NCI-H748 (cell line): ENCODE results near the gene EXD3.
"Not testable (repeated sequence)": the region's sequence is repeated elsewhere in the genome, so short reads cannot be mapped to it uniquely, and the experiment has no call there.

ENCODE experiments used
- DNase-seq: peaks from one replicate; lab custom pipeline; 2025; ENCODE audit not compliant: unreplicated experiment; lab: John Stamatoyannopoulos, UW

Gene EXD3

DNA sequence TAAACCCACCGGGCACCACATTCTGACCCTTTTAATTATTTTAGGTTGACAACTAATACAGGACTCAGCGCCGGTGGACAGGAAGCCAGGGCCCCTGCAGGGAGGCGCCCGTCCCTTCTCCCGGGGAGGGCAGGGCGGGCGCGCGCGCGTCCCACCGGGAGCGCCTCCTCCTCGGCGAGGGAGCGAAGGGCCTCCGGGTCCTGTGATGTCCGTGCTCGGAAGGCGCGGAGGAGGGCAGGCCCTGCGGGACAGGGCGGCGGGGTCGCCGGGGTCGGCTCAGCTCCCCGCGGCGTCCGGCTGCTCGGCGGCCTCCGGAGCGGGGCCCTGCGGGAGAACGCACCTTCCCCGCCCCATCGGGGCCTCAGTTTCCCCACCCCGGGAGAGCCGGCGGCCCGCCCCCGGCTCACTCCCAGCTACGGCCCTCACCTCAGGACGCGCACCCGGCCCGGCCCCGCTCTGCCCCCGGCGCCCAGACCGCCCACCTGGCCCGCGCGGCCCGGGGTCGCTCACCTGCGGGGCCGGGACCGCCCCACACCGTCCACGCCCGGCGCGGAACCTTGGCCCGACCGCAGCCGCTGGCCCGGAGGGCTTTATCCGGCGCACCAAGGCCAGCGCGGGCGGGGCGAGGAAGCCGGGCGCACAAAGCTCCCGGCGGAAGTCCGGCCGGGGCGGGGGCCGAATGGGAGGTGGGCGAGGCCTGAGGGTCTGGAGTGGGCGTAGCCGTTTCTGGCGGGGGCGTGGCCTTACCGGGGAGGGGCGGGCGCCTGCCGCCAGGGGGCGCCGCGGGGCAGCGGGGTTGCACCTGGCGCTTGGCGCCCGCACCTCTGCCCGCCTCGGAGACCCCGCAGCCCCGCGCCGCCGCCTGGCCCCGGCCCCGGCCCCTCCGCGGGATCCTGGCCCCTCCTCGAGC lies at the start of gene EXD3, which contains the start of gene NOXA1:
Gene EXD3 (minus strand): TSS at position 559 of the 910 bp plus-strand sequence. CDS start 27,805 bp downstream, outside the sequence.
Gene NOXA1 (plus strand): TSS at position 790 of the 910 bp plus-strand sequence. CDS start 137 bp downstream, outside the sequence.
- peak; percentile 95 for DNase-seq

DNA sequence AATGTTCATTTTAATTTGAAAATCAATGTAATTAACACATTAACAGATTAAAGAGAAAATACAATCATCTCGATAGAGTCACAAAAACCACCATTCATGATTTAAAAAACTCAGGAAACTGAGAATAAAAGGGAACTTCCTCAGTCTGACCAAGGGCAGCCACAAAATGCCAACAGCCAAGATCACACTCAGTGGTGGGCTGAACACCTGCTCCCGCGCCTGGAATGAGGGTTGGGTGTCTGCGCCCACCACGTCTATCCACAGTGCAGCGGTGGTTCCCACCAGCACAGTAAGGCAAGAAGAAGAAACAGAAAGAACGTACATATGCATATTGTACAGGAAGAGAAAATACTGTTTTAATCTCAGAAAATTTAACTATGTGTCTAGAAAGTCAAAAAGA lies 47.8 kb upstream of the EXD3 start:
- no peak for DNase-seq

DNA sequence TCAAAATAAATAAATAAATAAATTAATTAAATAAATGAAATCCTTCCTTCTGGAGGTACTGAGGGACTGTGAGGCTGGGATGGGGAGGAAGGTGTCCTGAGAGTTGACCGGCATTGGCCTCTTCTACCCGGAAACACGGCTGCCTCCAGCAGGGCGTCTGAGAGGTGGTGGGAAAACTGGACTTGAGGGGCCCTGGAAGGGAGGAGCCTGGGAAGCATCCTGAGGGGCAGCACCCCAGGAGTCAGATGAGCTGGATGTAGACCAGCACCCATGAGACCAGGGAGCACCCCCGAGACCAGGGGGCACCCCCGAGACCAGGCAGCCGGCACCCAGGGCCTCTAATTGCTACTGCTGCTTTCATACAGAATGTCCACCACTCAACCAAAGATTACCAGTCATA lies 44.9 kb upstream of the EXD3 start:
- DNase-seq = no peak

GRCh38 chr9:137467161-137467581 lies 44.2 kb upstream of the EXD3 start:
- DNase-seq = no peak

GRCh38 chr9:137466389-137467085 lies 43.6 kb upstream of the EXD3 start:
- not testable (repeated sequence) for DNase-seq

DNA sequence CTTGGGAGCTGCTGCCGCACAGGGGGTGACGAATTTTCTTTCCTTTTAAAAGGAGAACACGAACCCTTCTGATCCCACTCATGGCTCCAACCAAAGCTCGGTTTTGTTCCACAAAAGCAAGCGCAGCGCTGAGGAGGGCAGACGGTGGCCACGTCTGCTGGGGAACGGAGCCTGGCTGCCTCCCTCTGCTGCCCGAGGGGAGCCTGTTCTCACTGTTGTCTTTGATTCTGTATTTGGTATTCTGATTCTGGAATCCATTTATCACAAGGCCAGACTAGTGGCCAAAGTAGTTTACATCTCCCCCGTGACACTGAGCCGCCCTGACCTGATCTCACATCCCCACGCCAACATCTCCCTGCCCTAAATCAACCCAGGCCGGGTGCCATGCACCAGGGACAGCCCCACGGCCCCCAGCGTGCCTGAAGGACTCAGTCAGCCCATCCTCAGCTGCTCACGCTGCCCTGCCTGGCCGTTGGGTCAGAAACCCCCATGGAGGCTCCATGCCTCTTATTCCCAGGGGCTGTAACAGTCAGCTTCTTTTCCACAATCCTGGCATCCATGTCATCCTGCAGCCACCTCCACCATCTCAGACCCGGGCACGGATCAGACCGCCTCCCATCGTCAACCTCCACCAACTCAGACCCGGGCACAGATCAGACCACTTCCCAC lies 42.9 kb upstream of the EXD3 start:
- no peak for DNase-seq

GRCh38 chr9:137465000-137465719 lies 42.2 kb upstream of the EXD3 start:
- no peak for DNase-seq

- DNase-seq = no peak
Measured at GRCh38 chr9:137464291-137464999, 41.5 kb upstream of the EXD3 start.

GRCh38 chr9:137463931-137464290 lies 40.9 kb upstream of the EXD3 start:
- no peak for DNase-seq

DNA sequence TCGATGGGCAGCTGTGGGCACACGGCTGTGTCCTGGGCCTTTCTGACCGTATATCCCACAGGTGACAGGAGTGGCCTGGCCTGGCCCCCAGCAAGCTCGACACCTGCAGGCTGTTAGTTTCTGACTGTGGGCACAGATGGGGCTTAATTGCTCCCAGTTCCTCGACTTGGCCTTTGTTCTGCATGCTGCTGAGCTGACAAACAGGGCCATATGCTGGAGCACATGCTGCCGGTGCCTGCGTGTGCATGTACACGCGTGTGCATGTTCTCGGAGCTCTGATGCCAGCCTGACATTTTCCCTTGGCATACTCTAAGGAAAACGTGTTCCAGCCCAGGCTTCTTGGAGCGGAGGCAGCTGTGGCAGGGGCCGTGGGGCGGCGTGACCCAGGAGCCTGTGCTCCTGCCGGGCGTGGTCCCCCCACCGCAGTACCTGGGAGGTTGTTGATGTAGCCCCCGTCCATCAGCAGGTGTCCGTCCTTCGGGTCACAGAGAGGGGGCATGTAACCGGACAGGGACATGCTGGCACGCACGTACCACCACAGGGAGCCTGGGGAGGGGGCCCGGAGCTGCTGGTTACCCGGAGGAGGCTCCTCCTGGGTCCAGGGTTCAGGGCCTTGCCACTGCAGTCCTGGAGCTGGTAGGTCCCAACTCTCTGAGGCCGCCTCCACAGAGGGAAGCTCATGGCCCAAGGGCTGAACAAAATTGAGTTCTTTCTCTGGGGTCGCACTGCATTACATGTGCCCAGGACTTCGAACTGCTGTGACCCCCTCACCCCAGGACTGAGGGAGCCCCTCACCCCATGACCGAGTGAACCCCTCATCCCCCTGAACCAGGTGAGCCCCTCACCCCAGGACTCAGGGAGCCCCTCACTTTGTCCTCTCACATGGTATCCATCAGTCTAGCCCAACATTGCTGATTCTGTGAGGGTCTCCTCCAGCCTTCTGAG lies 40.3 kb upstream of the EXD3 start:
- DNase-seq = no peak

DNA sequence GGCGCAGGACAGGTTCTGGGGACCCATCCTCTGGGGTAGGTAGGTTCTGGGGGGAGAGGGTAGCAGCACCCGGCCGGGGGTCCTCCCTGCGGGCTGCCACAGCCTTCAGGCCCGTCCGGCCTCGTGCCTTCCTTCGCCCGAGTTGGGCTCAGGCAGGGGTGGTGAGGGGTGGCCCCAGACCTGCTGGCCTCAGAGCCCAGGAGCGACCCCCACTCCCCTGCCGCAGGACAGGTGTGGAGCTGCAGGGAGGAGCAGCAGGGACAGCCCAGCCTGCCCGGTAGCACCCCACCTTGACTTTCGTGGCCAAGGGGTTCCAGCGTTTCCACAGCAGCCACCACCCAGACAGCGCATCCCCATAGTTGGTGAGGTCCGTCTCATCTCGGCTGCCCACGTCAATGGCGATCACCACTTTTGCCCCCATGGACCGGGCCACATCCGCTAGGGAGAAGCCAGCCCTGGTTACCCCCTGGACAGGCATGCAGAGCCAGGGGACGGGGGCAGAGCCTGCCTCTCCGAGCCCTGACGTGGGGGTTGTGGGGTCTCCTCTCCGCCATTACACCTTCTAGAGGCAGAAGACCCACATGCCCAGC lies 39.5 kb upstream of the EXD3 start:
- DNase-seq = no peak

- peak; percentile 38 for DNase-seq
Measured at GRCh38 chr9:137461663-137462395, 38.9 kb upstream of the EXD3 start.

GRCh38 chr9:137461316-137461662 lies 38.3 kb upstream of the EXD3 start:
- DNase-seq = no peak

DNA sequence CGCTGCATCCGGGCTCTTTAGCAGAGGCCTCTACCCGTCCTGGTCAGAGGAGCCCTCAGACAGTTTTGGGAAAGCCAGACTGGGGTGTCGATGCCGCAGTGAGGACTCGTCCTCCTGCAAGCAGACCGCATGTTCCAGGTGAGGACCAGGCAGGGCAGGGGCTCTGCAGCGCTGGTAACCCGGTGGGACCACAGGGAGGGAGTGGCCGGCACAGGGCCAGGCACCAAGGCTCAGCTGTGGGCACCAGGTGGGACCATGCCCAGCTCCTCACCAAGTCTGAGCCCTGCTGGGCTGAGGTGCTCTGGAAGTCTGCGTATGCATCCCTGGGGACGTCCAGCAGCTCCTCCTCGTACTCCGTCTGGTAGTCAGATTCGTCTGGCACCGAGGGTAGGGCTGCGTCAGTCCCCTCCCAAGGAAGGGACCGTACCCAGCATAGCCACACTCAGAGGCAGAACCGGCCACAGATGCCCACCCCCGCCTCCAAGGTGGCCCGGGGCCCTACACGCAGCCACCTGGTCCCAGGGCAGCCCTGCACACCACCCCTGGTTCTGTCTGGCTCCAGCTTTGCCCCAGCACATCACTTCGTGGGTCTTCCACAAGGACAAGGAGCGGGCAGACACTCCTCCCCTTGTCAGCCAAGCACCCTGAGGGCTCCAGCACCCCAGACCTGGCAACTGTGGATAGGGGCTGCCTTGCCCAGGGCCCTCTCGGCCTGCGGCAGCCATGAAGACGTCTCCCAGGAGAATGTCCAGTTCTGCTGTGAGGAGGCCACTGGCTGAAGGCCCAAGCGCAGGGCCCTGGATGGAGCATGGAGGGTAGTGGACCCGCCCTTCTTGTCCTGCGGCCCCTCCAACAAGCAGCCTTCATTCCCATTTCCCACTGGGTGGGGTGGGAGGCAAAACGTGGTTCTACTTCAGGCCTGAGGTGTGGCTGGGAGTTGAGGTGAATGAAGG lies 37.7 kb upstream of the EXD3 start:
- no peak for DNase-seq

GRCh38 chr9:137459601-137460362 lies 36.8 kb upstream of the EXD3 start:
- DNase-seq = no peak

DNA sequence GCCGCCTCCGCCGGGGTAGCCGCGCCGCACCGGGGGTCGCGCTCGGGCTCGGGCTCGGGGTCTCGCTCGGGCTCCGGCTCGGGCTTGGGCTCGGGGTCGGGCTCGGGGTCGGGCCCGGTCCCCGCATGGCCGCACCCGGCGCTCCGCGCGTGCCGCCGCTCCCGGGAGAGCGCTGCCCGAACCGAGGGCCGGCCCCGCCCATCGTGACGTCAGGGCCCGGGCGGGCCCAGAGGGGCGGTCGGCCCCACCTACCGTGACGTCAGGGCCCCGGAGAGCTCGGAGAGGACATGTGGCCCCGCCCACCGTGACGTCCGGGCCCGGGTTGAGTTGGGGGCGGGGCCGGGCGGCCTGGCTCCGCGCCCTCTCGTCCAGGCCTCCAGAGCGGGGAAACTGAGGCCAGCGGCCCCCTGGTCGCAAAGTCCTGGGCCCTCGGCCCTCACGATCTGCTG lies 36.2 kb upstream of the EXD3 start, which contains the start of gene NSMF:
Gene NSMF (minus strand): TSS at position 183 of the 449 bp plus-strand sequence. CDS start 232 bp downstream, outside the sequence.
- DNase-seq = peak; percentile 90
